Neural cell (in vitro differentiated cells): ENCODE results near the gene BAHD1. TPM values are rescaled to one million over a fixed set of nuclear protein-coding genes. Genes with fewer than 3 reads are reported as not detected.

ENCODE experiments used
- H2AFZ ChIP-seq: fragments of 200-600, 300-800 bp; sonication (generic), shearing (Covaris generic); 2 replicates; pipeline ENCODE4 v1.6.0; 2014; ENCODE audit warnings: low read depth, mild to moderate bottlenecking, antibody characterized with exemption, low read length, moderate library complexity
- H3F3A ChIP-seq: fragments of 200-600 bp; shearing (Covaris generic); 2 replicates; pipeline ENCODE4 v1.6.1; 2016; ENCODE audit warnings: mild to moderate bottlenecking, moderate library complexity, mixed read lengths, antibody characterized with exemption, low read length; ENCODE audit not compliant: insufficient read depth, poor library complexity, severe bottlenecking
- H3K27ac ChIP-seq: fragments of 200-600, 300-800 bp; sonication (generic), shearing (Covaris generic); 2 replicates; pipeline ENCODE4 v1.5.1; 2014; ENCODE audit warnings: mild to moderate bottlenecking, low read length, moderate library complexity
- H3K27me3 ChIP-seq: fragments of 300-800, 200-600 bp; sonication (generic), shearing (Covaris generic); 2 replicates; pipeline ENCODE4 v1.6.0; 2014; ENCODE audit warnings: mild to moderate bottlenecking, low read depth, low read length, moderate library complexity; ENCODE audit not compliant: insufficient read depth
- H3K36me3 ChIP-seq: fragments of 300-800, 200-600 bp; sonication (generic), shearing (Covaris generic); 2 replicates; pipeline ENCODE4 v1.5.1; 2014; ENCODE audit warnings: mild to moderate bottlenecking, antibody characterized with exemption, low read length, moderate library complexity; ENCODE audit not compliant: insufficient read depth
- H3K4me2 ChIP-seq: fragments of 300-800, 200-600 bp; sonication (generic), shearing (Covaris generic); 2 replicates; pipeline ENCODE4 v1.6.0; 2014; ENCODE audit warnings: mild to moderate bottlenecking, low read length
- H3K4me3 ChIP-seq: fragments of 300-800, 200-600 bp; sonication (generic), shearing (Covaris generic); 2 replicates; pipeline ENCODE4 v1.5.1; 2014; ENCODE audit warnings: mild to moderate bottlenecking, low read length, moderate library complexity
- H3K79me2 ChIP-seq: fragments of 200-600 bp; shearing (Covaris generic); replicated peaks from 2 replicates; pipeline ENCODE4 v1.6.0; 2014; ENCODE audit warnings: mild to moderate bottlenecking, low read length, moderate library complexity; ENCODE audit not compliant: insufficient read depth
- H3K9ac ChIP-seq: fragments of 300-800, 200-600 bp; sonication (generic), shearing (Covaris generic); 2 replicates; pipeline ENCODE4 v1.6.1; 2016; ENCODE audit warnings: mild to moderate bottlenecking, low read length, mixed read lengths
- H3K9me2 ChIP-seq: fragments of 200-600 bp; shearing (Covaris generic); 2 replicates; pipeline ENCODE4 v1.6.1; 2016; ENCODE audit warnings: mild to moderate bottlenecking, low read length, mixed read lengths; ENCODE audit not compliant: insufficient read depth
- H3K9me3 ChIP-seq: fragments of 200-600, 300-800 bp; sonication (generic), shearing (Covaris generic); 2 replicates; pipeline ENCODE4 v1.6.1; 2016; ENCODE audit warnings: mild to moderate bottlenecking, mixed run types, low read length, moderate library complexity, mixed read lengths
- H4K20me1 ChIP-seq: fragments of 200-600 bp; shearing (Covaris generic); 2 replicates; pipeline ENCODE4 v1.6.1; 2016; ENCODE audit warnings: mild to moderate bottlenecking, mixed run types; ENCODE audit not compliant: insufficient read depth
- EP300 ChIP-seq: fragments of 450-650 bp; conservative IDR thresholded peaks from 2 replicates; pipeline ENCODE4 v1.6.1; 2014; ENCODE audit warnings: antibody characterized with exemption, mild to moderate bottlenecking, moderate library complexity; ENCODE audit not compliant: poor library complexity, severe bottlenecking
- EZH2 ChIP-seq: fragments of 200-600, 300-800 bp; shearing (Covaris generic), sonication (generic); IDR thresholded peaks from 2 replicates; pipeline ENCODE4 v1.6.1; 2014; ENCODE audit warnings: antibody characterized with exemption, low read length, borderline replicate concordance, mild to moderate bottlenecking; ENCODE audit not compliant: insufficient read depth, poor library complexity, severe bottlenecking
- MXI1 ChIP-seq: fragments of 450-650 bp; conservative IDR thresholded peaks from 2 replicates; pipeline ENCODE4 v1.6.1; 2014; ENCODE audit warnings: antibody characterized with exemption, mild to moderate bottlenecking; ENCODE audit not compliant: poor library complexity, severe bottlenecking
- POLR2AphosphoS5 ChIP-seq: IDR thresholded peaks from 2 replicates; pipeline ENCODE4 v1.6.1; 2012
- RAD21 ChIP-seq: fragments of 450-650 bp; conservative IDR thresholded peaks from 2 replicates; pipeline ENCODE4 v1.6.1; 2014; ENCODE audit warnings: antibody characterized with exemption, mild to moderate bottlenecking, moderate library complexity
- SMC3 ChIP-seq: fragments of 450-650 bp; conservative IDR thresholded peaks from 2 replicates; pipeline ENCODE4 v1.6.1; 2014; ENCODE audit warnings: antibody characterized with exemption, mild to moderate bottlenecking, moderate library complexity; ENCODE audit not compliant: poor library complexity
- TAF1 ChIP-seq: IDR thresholded peaks from 2 replicates; pipeline ENCODE4 v1.6.1; 2012; ENCODE audit warnings: low read depth
- polyA plus RNA-seq: library from polyadenylated mRNA; depleted of rRNA; stranded (reverse); fragments of >200 nt; gene quantifications from 2 replicates; pipeline ENCODE4 v1.2.3, GENCODE V29; 2014
- TF ChIP-seq, protein P1 (sequence below): IDR thresholded peaks from 2 replicates; pipeline ENCODE4 v1.6.1; 2012; ENCODE audit warnings: borderline replicate concordance
- TF ChIP-seq, protein P2 (sequence below): fragments of 450-650 bp; IDR thresholded peaks from 2 replicates; pipeline ENCODE4 v1.5.1; 2014; ENCODE audit warnings: antibody characterized with exemption, mild to moderate bottlenecking, moderate library complexity; ENCODE audit not compliant: poor library complexity, severe bottlenecking

BAHD1 gene
- polyA plus RNA-seq, 1 donor from 2014 or later: 22.8 TPM

DNA sequence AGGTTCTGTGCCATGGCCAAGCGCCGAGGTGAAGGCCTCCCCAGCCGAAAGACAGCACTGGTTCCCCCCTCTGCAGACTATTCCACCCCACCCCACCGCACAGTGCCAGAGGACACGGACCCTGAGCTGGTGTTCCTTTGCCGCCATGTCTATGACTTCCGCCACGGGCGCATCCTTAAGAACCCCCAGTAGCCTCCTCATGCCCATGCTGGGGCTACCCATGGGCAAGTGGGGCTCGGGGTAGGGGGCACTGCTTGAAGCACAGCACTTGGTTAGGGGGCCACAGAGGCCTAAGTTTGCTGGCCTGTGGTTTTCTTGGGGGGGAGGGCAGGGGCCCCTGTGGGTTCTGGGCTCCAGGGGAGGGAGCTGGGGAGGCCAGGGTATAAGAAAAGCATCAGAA is 25.2 kb downstream of the BAHD1 start:
- no peak for TF ChIP-seq POLR2AphosphoS5
- no peak for TF ChIP-seq RAD21
- no peak for TF ChIP-seq TAF1
- TF ChIP-seq EP300: no peak
- no peak for TF ChIP-seq SMC3
- no peak for TF ChIP-seq EZH2
- TF ChIP-seq, protein P1, sequence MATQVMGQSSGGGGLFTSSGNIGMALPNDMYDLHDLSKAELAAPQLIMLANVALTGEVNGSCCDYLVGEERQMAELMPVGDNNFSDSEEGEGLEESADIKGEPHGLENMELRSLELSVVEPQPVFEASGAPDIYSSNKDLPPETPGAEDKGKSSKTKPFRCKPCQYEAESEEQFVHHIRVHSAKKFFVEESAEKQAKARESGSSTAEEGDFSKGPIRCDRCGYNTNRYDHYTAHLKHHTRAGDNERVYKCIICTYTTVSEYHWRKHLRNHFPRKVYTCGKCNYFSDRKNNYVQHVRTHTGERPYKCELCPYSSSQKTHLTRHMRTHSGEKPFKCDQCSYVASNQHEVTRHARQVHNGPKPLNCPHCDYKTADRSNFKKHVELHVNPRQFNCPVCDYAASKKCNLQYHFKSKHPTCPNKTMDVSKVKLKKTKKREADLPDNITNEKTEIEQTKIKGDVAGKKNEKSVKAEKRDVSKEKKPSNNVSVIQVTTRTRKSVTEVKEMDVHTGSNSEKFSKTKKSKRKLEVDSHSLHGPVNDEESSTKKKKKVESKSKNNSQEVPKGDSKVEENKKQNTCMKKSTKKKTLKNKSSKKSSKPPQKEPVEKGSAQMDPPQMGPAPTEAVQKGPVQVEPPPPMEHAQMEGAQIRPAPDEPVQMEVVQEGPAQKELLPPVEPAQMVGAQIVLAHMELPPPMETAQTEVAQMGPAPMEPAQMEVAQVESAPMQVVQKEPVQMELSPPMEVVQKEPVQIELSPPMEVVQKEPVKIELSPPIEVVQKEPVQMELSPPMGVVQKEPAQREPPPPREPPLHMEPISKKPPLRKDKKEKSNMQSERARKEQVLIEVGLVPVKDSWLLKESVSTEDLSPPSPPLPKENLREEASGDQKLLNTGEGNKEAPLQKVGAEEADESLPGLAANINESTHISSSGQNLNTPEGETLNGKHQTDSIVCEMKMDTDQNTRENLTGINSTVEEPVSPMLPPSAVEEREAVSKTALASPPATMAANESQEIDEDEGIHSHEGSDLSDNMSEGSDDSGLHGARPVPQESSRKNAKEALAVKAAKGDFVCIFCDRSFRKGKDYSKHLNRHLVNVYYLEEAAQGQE: no peak
- TF ChIP-seq, protein P2, sequence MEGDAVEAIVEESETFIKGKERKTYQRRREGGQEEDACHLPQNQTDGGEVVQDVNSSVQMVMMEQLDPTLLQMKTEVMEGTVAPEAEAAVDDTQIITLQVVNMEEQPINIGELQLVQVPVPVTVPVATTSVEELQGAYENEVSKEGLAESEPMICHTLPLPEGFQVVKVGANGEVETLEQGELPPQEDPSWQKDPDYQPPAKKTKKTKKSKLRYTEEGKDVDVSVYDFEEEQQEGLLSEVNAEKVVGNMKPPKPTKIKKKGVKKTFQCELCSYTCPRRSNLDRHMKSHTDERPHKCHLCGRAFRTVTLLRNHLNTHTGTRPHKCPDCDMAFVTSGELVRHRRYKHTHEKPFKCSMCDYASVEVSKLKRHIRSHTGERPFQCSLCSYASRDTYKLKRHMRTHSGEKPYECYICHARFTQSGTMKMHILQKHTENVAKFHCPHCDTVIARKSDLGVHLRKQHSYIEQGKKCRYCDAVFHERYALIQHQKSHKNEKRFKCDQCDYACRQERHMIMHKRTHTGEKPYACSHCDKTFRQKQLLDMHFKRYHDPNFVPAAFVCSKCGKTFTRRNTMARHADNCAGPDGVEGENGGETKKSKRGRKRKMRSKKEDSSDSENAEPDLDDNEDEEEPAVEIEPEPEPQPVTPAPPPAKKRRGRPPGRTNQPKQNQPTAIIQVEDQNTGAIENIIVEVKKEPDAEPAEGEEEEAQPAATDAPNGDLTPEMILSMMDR: no peak
- no peak for TF ChIP-seq MXI1
- H3K36me3 ChIP-seq: no peaks in the 10 kb centered on the region
- no peak overlapping the region for H3K27ac ChIP-seq

DNA sequence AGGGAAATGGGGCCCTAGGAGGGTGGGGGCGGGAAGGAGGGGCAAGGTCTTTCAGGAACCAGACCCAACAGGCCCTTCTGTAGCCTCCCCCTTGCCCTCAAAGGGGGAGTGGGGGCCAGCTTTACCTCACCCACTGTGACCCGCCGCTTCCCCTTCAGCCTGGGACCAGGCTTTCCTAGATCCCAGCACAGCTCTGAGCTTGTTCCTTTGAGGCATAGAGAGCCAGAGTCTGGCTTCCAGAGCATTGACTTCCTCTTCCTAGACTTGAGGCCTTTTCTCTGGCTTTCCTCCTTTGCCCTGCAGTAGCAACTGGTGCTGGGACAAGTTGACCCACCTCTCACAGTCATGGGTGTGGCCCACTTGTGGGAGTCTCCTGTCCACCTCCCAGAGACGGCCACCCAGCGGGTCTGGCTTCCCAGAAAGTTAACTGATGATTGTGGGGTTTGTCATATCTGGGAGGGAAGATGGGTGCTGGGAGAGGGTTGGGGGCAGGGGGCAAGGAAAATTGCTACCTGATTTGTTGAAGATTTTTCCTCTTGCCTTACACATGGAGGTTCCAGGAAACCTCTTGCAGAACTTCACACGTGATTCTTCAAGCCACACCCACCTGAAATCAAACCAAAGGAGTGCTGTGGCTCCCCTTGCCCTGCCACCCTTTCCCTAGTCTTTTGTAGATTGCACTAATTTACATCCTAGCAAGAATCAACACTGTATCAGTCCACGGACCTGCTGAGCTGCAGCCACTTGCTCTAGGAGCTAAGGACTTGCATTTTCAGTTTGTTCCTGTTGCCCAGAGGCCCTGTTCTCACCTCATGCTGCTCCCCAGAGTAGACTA is 25.9 kb downstream of the BAHD1 start:
- Histone ChIP-seq H3K9me2 (no peaks in the 10 kb centered on the region), H2AFZ (no peak overlapping the region), H3K27me3 (peaks cover 8% of the 10 kb centered on the region), H3K9me3 (no peaks in the 10 kb centered on the region), H3F3A (no peaks in the 10 kb centered on the region), H3K27ac (no peak overlapping the region), H3K79me2 (no peaks in the 10 kb centered on the region), H3K4me3 (no peak overlapping the region), H3K36me3 (no peaks in the 10 kb centered on the region), H4K20me1 (no peaks in the 10 kb centered on the region), H3K4me2 (no peak overlapping the region), H3K9ac (no peak overlapping the region)
- TF ChIP-seq RAD21 (no peak), TAF1 (no peak), MXI1 (no peak)

More for the DNA sequence above, 25.2 kb downstream of the BAHD1 start:
- no peaks in the 10 kb centered on the region for H3K79me2 ChIP-seq
- H3K9me2 ChIP-seq: no peaks in the 10 kb centered on the region
- no peak overlapping the region for H3K4me3 ChIP-seq
- no peak overlapping the region for H3K4me2 ChIP-seq
- H3K9me3 ChIP-seq: no peaks in the 10 kb centered on the region
- no peak overlapping the region for H3K9ac ChIP-seq
- H3K27me3 ChIP-seq: peaks cover 4% of the 10 kb centered on the region
- no peaks in the 10 kb centered on the region for H4K20me1 ChIP-seq
- no peak overlapping the region for H2AFZ ChIP-seq
- no peaks in the 10 kb centered on the region for H3F3A ChIP-seq
